HepG2 (cell line): ENCODE data around the gene GALNT15. TPM values are rescaled to one million over a fixed set of nuclear protein-coding genes. Genes with fewer than 3 reads are reported as not detected.

ENCODE experiments used
- CSRNP2 ChIP-seq: sonication (generic); formaldehyde crosslinking; conservative IDR thresholded peaks from 2 replicates; pipeline ENCODE4 v1.8.0; 2022; ENCODE audit warnings: low read depth, missing genetic modification reagents
- KLF9 ChIP-seq: IDR thresholded peaks from 2 replicates; pipeline ENCODE4 v1.6.1; 2016; ENCODE audit warnings: low read depth
- MED1 ChIP-seq: sonication (generic); formaldehyde crosslinking; IDR thresholded peaks from 2 replicates; pipeline ENCODE4 v1.4.0; 2020; ENCODE audit warnings: missing genetic modification reagents
- REST ChIP-seq, 2 experiments: IDR thresholded peaks; 2 replicates each; pipeline ENCODE4 v1.6.1; 2011 to 2012; ENCODE audit warnings: low read length in 2 of 2, borderline replicate concordance in 1 of 2, low read depth in 1 of 2, mild to moderate bottlenecking in 1 of 2, moderate library complexity in 1 of 2
- SRSF4 ChIP-seq: fragments of 200-400 bp; formaldehyde crosslinking; IDR thresholded peaks from one replicate; pipeline ENCODE4 v1.6.1; 2018; ENCODE audit warnings: mild to moderate bottlenecking, low read depth, low read length, moderate library complexity; ENCODE audit not compliant: poor library complexity, severe bottlenecking
- ZBTB40 ChIP-seq, 2 experiments: fragments of 450-650 bp in 1 of 2; sonication (generic) in 1 of 2; formaldehyde crosslinking in 1 of 2; IDR thresholded peaks; 2 replicates each; pipeline versions ENCODE4 v1.6.1 to v1.8.0; 2016 to 2022; ENCODE audit warnings: antibody characterized with exemption in 1 of 2, mild to moderate bottlenecking in 1 of 2, missing genetic modification reagents in 1 of 2
- ZFP41 ChIP-seq: sonication (generic); formaldehyde crosslinking; IDR thresholded peaks from 2 replicates; pipeline ENCODE4 v1.4.0; 2020; ENCODE audit warnings: mild to moderate bottlenecking, missing genetic modification reagents, borderline replicate concordance
- ZNF326 ChIP-seq: sonication (generic); formaldehyde crosslinking; IDR thresholded peaks from 2 replicates; pipeline ENCODE4 v1.4.0; 2020; ENCODE audit warnings: missing genetic modification reagents, borderline replicate concordance
- ZNF329 ChIP-seq: sonication (generic); formaldehyde crosslinking; IDR thresholded peaks from 2 replicates; pipeline ENCODE4 v1.9.0; 2021; ENCODE audit warnings: low read depth, mild to moderate bottlenecking, missing genetic modification reagents
- ZNF772 ChIP-seq: sonication (generic); formaldehyde crosslinking; IDR thresholded peaks from 2 replicates; pipeline ENCODE4 v1.5.0; 2020; ENCODE audit warnings: mild to moderate bottlenecking, missing genetic modification reagents
- ZUFSP ChIP-seq: sonication (generic); formaldehyde crosslinking; IDR thresholded peaks from 2 replicates; pipeline ENCODE4 v1.9.0; 2021; ENCODE audit warnings: missing genetic modification reagents, mild to moderate bottlenecking, borderline replicate concordance
- polyA plus RNA-seq, 8 experiments: library from polyadenylated mRNA; depleted of rRNA in 3 of 8; stranded (reverse) in 7 of 8; unstranded in 1 of 8; fragments of >200 nt; fragmentation: Illumina TruSeq in 4 of 8; extraction: Trizol in 4 of 8; gene quantifications; 2 replicates each; pipeline versions ENCODE4 v1.2.1 to v1.2.3, GENCODE V29; 2011 to 2016; ENCODE audit warnings: low read depth in 4 of 8, missing spikeins in 1 of 8, mixed read lengths in 1 of 8; ENCODE audit not compliant: insufficient read depth in 1 of 8
- total RNA-seq, 5 experiments: library from RNA; depleted of rRNA; stranded (reverse); fragments of >200 nt; fragmentation: Illumina TruSeq; extraction: Trizol; gene quantifications; 2 replicates each; pipeline ENCODE4 v1.2.3, GENCODE V29; 2016; ENCODE audit warnings: low read depth in 1 of 5

The GALNT15 gene
- total and polyA plus RNA-seq, 2 of the 13 experiments (the other 11 are each of a cell fraction or from before 2014, with no cell fraction given) = 0.02 to 0.04 TPM

DNA sequence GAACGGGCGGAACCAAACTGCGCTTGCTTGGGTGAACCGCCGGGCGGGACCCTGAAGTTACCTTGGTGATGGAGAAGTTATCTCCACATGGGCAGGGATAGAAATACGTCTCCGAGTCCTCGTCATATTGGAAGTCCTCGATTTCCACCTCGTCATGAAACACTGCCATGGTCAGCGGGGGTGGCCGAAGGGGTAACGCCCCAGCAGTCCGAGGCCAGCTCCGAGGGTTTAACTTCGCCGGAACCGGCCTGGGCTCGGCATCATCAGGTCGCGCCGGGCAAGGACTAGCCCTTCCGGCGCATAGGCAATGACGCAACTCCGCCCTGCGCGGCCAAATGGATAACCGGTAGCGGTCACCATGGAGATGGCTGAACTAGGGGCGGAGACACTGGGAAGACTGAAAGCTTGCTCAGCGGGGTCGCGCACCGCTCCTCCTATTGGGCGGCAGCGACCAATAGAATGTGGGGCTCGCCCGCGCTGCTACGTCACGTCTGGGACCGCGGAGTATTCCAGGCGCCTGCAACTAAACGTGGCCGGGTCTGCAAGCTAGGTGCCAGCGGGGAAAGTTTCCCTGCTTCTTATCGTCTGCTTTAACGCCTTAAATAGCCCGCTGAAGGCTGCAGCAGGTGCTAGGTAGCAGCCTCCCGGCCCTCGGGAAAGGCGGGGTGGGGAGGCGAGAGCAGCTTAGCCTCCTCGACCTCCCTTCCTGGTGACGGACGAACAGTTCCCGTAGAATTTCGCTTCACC lies 90.4 kb downstream of the GALNT15 start, which contains the start of the genes DPH3 and OXNAD1 (continued):
- TF ChIP-seq ZNF329 (0 out of 2 replicates have a peak, but pooled peaks have one; percentile 52), REST (IDR thresholded peaks at IDR 0.05; ENCODE audit: borderline replicate concordance in 1 of 2, low read depth in 1 of 2, low read length in 2 of 2) (no peak; a peak in 1 of 4 replicates), MED1 (no peak), CSRNP2 (no peak), KLF9 (CRISPR knock-in tag) (0 out of 2 replicates have a peak, but pooled peaks have one; percentile 54), ZNF772 (no peak), SRSF4 (no peak), ZBTB40 (IDR thresholded peaks at IDR 0.05) (peak; percentile 79), ZBTB40 (CRISPR knock-in tag; IDR thresholded peaks at IDR 0.05) (no peak), ZNF326 (CRISPR knock-in tag) (no peak), ZFP41 (no peak), ZUFSP (CRISPR knock-in tag) (no peak)
